HepG2 (cell line): ENCODE data around the gene C3orf22. TPM values are rescaled to one million over a fixed set of nuclear protein-coding genes. Genes with fewer than 3 reads are reported as not detected.

Experiments used
- FOXO1 ChIP-seq: sonication (generic); formaldehyde crosslinking; IDR thresholded peaks from 2 replicates; pipeline ENCODE4 v1.4.0; 2020; ENCODE audit warnings: missing genetic modification reagents
- HNRNPL ChIP-seq: fragments of 200-400 bp; formaldehyde crosslinking; IDR thresholded peaks from 2 replicates; pipeline ENCODE4 v1.6.1; 2017; ENCODE audit warnings: mild to moderate bottlenecking, low read depth, low read length
- KAT7 ChIP-seq: IDR thresholded peaks from 2 replicates; pipeline ENCODE4 v1.6.1; 2018; ENCODE audit warnings: borderline replicate concordance, missing compliant biosample characterization
- KDM1A ChIP-seq: IDR thresholded peaks from 2 replicates; pipeline ENCODE4 v1.6.1; 2016; ENCODE audit warnings: missing compliant biosample characterization
- KDM5B ChIP-seq: sonication (generic); formaldehyde crosslinking; IDR thresholded peaks from 2 replicates; pipeline ENCODE4 v1.4.0; 2020; ENCODE audit warnings: missing genetic modification reagents, mild to moderate bottlenecking, borderline replicate concordance
- KLF6 ChIP-seq: IDR thresholded peaks from 2 replicates; pipeline ENCODE4 v1.8.0; 2016; ENCODE audit warnings: missing biosample characterization, missing genetic modification reagents
- STAG1 ChIP-seq: sonication (generic); formaldehyde crosslinking; IDR thresholded peaks from 2 replicates; pipeline ENCODE4 v1.4.0; 2020; ENCODE audit warnings: missing genetic modification reagents
- ZC3H13 ChIP-seq: sonication (generic); formaldehyde crosslinking; IDR thresholded peaks from 2 replicates; pipeline ENCODE4 v1.8.1; 2023; ENCODE audit warnings: mild to moderate bottlenecking, missing genetic modification reagents, moderate library complexity
- ZIK1 ChIP-seq: sonication (generic); formaldehyde crosslinking; IDR thresholded peaks from 2 replicates; pipeline ENCODE4 v1.5.0; 2020; ENCODE audit warnings: mild to moderate bottlenecking, low read depth, missing genetic modification reagents, borderline replicate concordance
- ZNF205 ChIP-seq: IDR thresholded peaks from 2 replicates; pipeline ENCODE4 v1.6.1; 2018; ENCODE audit warnings: missing biosample characterization, missing genetic modification reagents
- ZNF282 ChIP-seq: fragments of 450-650 bp; IDR thresholded peaks from 2 replicates; pipeline ENCODE4 v1.6.1; 2018; ENCODE audit not compliant: partially characterized antibody
- ZNF501 ChIP-seq: sonication (generic); formaldehyde crosslinking; IDR thresholded peaks from 2 replicates; pipeline ENCODE4 v1.5.1; 2020; ENCODE audit warnings: mild to moderate bottlenecking, moderate library complexity, missing genetic modification reagents
- ZNF639 ChIP-seq: conservative IDR thresholded peaks from 2 replicates; pipeline ENCODE4 v1.6.1; 2018; ENCODE audit warnings: missing genetic modification reagents
- ZNF678 ChIP-seq: sonication (generic); formaldehyde crosslinking; IDR thresholded peaks from 2 replicates; pipeline ENCODE4 v1.4.0; 2020; ENCODE audit warnings: mild to moderate bottlenecking, missing genetic modification reagents
- polyA plus RNA-seq, 8 experiments: library from polyadenylated mRNA; depleted of rRNA in 3 of 8; stranded (reverse) in 7 of 8; unstranded in 1 of 8; fragments of >200 nt; fragmentation: Illumina TruSeq in 4 of 8; extraction: Trizol in 4 of 8; gene quantifications; 2 replicates each; pipeline versions ENCODE4 v1.2.1 to v1.2.3, GENCODE V29; 2011 to 2016; ENCODE audit warnings: low read depth in 4 of 8, missing spikeins in 1 of 8, mixed read lengths in 1 of 8; ENCODE audit not compliant: insufficient read depth in 1 of 8
- total RNA-seq, 5 experiments: library from RNA; depleted of rRNA; stranded (reverse); fragments of >200 nt; fragmentation: Illumina TruSeq; extraction: Trizol; gene quantifications; 2 replicates each; pipeline ENCODE4 v1.2.3, GENCODE V29; 2016; ENCODE audit warnings: low read depth in 1 of 5
- TF ChIP-seq, protein P1 (sequence below), 2 experiments: sonication (generic) in 1 of 2; formaldehyde crosslinking in 1 of 2; IDR thresholded peaks; 2 replicates each; pipeline versions ENCODE4 v1.4.0 to v1.6.1; 2018 to 2020; ENCODE audit warnings: missing genetic modification reagents in 2 of 2, borderline replicate concordance in 1 of 2, low read depth in 1 of 2, mild to moderate bottlenecking in 1 of 2, missing biosample characterization in 1 of 2
- TF ChIP-seq, protein P2 (sequence below): sonication (generic); formaldehyde crosslinking; IDR thresholded peaks from 2 replicates; pipeline ENCODE4 v1.4.0; 2020; ENCODE audit warnings: missing genetic modification reagents, borderline replicate concordance
- TF ChIP-seq, protein P3 (sequence below): sonication (generic); formaldehyde crosslinking; IDR thresholded peaks from 2 replicates; pipeline ENCODE4 v1.4.0; 2020; ENCODE audit warnings: missing genetic modification reagents

C3orf22 gene
- total and polyA plus RNA-seq, 2 of the 13 experiments (the other 11 are each of a cell fraction or from before 2014, with no cell fraction given): not detected

- TF ChIP-seq, protein P1, sequence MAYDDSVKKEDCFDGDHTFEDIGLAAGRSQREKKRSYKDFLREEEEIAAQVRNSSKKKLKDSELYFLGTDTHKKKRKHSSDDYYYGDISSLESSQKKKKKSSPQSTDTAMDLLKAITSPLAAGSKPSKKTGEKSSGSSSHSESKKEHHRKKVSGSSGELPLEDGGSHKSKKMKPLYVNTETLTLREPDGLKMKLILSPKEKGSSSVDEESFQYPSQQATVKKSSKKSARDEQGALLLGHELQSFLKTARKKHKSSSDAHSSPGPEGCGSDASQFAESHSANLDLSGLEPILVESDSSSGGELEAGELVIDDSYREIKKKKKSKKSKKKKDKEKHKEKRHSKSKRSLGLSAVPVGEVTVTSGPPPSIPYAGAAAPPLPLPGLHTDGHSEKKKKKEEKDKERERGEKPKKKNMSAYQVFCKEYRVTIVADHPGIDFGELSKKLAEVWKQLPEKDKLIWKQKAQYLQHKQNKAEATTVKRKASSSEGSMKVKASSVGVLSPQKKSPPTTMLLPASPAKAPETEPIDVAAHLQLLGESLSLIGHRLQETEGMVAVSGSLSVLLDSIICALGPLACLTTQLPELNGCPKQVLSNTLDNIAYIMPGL (CRISPR knock-in tag; IDR thresholded peaks at IDR 0.05; ENCODE audit: borderline replicate concordance in 1 of 2, low read depth in 1 of 2): no peak
- TF ChIP-seq KDM5B (CRISPR knock-in tag) (no peak), ZNF501 (CRISPR knock-in tag) (no peak), KAT7 (no peak), ZNF678 (no peak), HNRNPL (no peak), ZC3H13 (CRISPR knock-in tag) (no peak), ZNF282 (no peak), ZNF639 (CRISPR knock-in tag) (no peak), ZIK1 (CRISPR knock-in tag) (no peak), STAG1 (CRISPR knock-in tag) (no peak), KLF6 (CRISPR knock-in tag) (no peak), FOXO1 (no peak), ZNF205 (CRISPR knock-in tag) (no peak), KDM1A (CRISPR knock-in tag) (no peak)
- TF ChIP-seq, protein P2, sequence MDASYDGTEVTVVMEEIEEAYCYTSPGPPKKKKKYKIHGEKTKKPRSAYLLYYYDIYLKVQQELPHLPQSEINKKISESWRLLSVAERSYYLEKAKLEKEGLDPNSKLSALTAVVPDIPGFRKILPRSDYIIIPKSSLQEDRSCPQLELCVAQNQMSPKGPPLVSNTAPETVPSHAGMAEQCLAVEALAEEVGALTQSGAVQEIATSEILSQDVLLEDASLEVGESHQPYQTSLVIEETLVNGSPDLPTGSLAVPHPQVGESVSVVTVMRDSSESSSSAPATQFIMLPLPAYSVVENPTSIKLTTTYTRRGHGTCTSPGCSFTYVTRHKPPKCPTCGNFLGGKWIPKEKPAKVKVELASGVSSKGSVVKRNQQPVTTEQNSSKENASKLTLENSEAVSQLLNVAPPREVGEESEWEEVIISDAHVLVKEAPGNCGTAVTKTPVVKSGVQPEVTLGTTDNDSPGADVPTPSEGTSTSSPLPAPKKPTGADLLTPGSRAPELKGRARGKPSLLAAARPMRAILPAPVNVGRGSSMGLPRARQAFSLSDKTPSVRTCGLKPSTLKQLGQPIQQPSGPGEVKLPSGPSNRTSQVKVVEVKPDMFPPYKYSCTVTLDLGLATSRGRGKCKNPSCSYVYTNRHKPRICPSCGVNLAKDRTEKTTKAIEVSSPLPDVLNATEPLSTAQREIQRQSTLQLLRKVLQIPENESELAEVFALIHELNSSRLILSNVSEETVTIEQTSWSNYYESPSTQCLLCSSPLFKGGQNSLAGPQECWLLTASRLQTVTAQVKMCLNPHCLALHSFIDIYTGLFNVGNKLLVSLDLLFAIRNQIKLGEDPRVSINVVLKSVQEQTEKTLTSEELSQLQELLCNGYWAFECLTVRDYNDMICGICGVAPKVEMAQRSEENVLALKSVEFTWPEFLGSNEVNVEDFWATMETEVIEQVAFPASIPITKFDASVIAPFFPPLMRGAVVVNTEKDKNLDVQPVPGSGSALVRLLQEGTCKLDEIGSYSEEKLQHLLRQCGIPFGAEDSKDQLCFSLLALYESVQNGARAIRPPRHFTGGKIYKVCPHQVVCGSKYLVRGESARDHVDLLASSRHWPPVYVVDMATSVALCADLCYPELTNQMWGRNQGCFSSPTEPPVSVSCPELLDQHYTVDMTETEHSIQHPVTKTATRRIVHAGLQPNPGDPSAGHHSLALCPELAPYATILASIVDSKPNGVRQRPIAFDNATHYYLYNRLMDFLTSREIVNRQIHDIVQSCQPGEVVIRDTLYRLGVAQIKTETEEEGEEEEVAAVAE: no peak
- TF ChIP-seq, protein P3, sequence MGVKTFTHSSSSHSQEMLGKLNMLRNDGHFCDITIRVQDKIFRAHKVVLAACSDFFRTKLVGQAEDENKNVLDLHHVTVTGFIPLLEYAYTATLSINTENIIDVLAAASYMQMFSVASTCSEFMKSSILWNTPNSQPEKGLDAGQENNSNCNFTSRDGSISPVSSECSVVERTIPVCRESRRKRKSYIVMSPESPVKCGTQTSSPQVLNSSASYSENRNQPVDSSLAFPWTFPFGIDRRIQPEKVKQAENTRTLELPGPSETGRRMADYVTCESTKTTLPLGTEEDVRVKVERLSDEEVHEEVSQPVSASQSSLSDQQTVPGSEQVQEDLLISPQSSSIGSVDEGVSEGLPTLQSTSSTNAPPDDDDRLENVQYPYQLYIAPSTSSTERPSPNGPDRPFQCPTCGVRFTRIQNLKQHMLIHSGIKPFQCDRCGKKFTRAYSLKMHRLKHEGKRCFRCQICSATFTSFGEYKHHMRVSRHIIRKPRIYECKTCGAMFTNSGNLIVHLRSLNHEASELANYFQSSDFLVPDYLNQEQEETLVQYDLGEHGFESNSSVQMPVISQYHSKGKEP (CRISPR knock-in tag): no peak
These were observed 2.7 kb downstream of the C3orf22 start (continued) for GRCh38 chr3:126555795-126556636.
